Lower leg skin (tissue), 4 donors: ENCODE measurements around the gene MRM2. TPM values are rescaled to one million over a fixed set of nuclear protein-coding genes. Genes with fewer than 3 reads are reported as not detected.

Source experiments
- DNase-seq, 2 donors: peaks; one replicate each; pipeline ENCODE4 v3.0.0-alpha.2; 2019; ENCODE audit warnings: low spot score in 2 of 2
- H3K4me3 ChIP-seq: fragments of 200-600 bp; sonication (generic); 2 replicates; pipeline ENCODE4 v1.5.1; 2017; ENCODE audit warnings: mild to moderate bottlenecking, low read depth; ENCODE audit not compliant: poor library complexity, severe bottlenecking
- CTCF ChIP-seq, 3 donors: fragments of 450-650 bp; IDR thresholded peaks; one replicate each; pipeline ENCODE4 v1.5.1; 2016; ENCODE audit warnings: antibody characterized with exemption in 3 of 3, mild to moderate bottlenecking in 3 of 3, moderate library complexity in 2 of 3
- POLR2A ChIP-seq, 2 donors: fragments of 450-650 bp; IDR thresholded peaks; one replicate each; pipeline ENCODE4 v1.6.1; 2016 to 2017; ENCODE audit warnings: antibody characterized with exemption in 2 of 2, mild to moderate bottlenecking in 1 of 2, moderate library complexity in 1 of 2
- WGBS, 2 donors: methylation state at CpG; one replicate each; pipeline ENCODE4 v1.1.5; 2018; 5-methylcytosine and 5-hydroxymethylcytosine counted together
- intact Hi-C: fragments of 100-400 bp; cut with DNase I; formaldehyde crosslinking; loops from one replicate; pipeline ENCODE4 v1.15.0; 2023; ENCODE audit warnings: low total_unique reads
- total RNA-seq, 4 donors: library from RNA; depleted of rRNA; stranded (reverse); fragments of >200 nt; gene quantifications; one replicate each; pipeline ENCODE4 v1.1.0, GENCODE V29; 2016

MRM2 gene
- total RNA-seq, 4 donors from 2014 or later = 17.6 to 26.1 (median 23.9) TPM

GRCh38 chr7:2225336-2225735 is 16.7 kb downstream of the MRM2 start:
- peak in 1 of 2 donors; percentile 44 for DNase-seq
- intact Hi-C loops = no loop called here
- H3K4me3 ChIP-seq = no peak overlapping the region
- WGBS, 2 donors = 65 to 79% methylated on average over 14 of the region's 14 CpGs
- TF ChIP-seq CTCF (IDR thresholded peaks at IDR 0.05) = no peak
- TF ChIP-seq POLR2A (IDR thresholded peaks at IDR 0.05) = no peak

DNA sequence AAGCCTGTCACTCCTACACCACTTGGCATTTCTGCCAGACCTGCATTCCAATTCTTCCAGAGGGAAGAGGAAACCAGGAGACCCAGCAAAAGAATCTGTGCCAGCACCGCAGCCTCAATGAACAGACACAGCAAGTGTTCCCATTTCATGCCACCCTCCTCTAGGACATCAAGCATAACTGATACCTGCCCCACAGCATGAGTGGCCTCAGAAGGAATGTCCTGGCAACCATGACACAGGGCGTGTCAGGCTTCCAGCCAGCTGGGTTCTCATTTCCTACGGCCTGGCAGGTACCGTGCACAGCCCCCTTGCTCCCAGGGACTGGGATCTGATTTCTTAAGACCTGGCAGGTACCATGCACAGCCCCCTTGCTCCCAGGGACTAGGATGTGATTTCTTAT is 17.1 kb downstream of the MRM2 start:
- peak in 1 of 2 donors; percentile 50 for DNase-seq
- H3K4me3 ChIP-seq = no peak overlapping the region
- no peak for TF ChIP-seq POLR2A (IDR thresholded peaks at IDR 0.05)
- TF ChIP-seq CTCF (IDR thresholded peaks at IDR 0.05) = no peak
- 64 to 68% methylated on average over 4 of the region's 4 CpGs for WGBS, 2 donors
- intact Hi-C loops = no loop called here

- 53 to 59% methylated on average over 13 of the region's 13 CpGs for WGBS, 2 donors
- no peak overlapping the region for H3K4me3 ChIP-seq
- no peak for DNase-seq
- intact Hi-C loops = no loop called here
- TF ChIP-seq POLR2A (IDR thresholded peaks at IDR 0.05) = no peak
- TF ChIP-seq CTCF (IDR thresholded peaks at IDR 0.05) = no peak
These were observed 17.5 kb downstream of the MRM2 start for GRCh38 chr7:2224491-2224928.

DNA sequence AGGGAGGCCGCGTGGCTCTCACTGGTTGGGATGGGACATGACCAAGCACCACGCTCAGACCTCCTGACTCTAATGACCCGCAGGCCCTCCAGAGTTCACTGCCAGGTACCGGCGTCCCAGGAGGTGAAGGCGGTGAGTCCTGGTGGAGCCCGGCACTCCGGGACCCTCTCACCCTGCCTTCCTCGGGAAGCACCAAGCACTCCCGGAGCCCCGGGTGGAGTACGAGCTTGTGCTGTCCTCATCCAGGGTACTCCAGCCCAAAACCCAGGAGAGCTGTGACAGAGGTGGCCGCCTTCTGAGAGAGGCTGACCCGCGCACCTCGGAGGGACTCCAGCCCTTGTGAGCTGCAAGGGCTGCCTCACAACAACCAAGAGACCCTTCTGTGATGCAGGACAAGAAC is 18.7 kb downstream of the MRM2 start:
- no peak overlapping the region for H3K4me3 ChIP-seq
- 95 to 99% methylated on average over 12 to 17 of the region's 17 CpGs for WGBS, 2 donors
- intact Hi-C loops = no loop called here
- TF ChIP-seq POLR2A (IDR thresholded peaks at IDR 0.05) = no peak
- no peak for TF ChIP-seq CTCF (IDR thresholded peaks at IDR 0.05)
- no peak for DNase-seq

DNA sequence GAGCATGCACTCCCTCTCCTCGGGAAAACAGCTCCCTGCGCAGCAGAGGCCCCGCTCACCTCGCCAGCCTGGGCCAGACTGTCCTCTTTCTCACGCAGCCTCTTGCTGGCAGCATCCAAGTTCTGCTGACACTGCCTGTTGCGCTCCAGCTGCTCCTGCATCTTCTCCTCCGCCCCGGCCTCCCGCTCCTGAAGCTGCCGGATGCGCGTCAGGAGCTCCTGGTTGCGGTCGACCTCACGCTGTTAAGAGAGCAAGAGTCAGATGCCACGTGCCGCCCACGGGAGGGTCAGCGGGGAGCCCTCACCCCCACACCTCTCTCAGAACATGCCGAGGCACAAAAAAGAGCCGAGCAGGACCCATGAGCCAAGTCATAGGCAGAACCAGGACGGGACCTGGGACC is 19.5 kb downstream of the MRM2 start:
- DNase-seq = no peak
- TF ChIP-seq CTCF (IDR thresholded peaks at IDR 0.05) (no peak), POLR2A (IDR thresholded peaks at IDR 0.05) (no peak)
- H3K4me3 ChIP-seq = no peak overlapping the region
- 94 to 96% methylated on average over 22 of the region's 22 CpGs for WGBS, 2 donors
- intact Hi-C loops = no loop called here

- intact Hi-C loops = no loop called here
These were observed 21.1 kb downstream of the MRM2 start for GRCh38 chr7:2220954-2221353.

More at GRCh38 chr7:2220954-2221353, 21.1 kb downstream of the MRM2 start:
- TF ChIP-seq CTCF (IDR thresholded peaks at IDR 0.05) = no peak
- TF ChIP-seq POLR2A (IDR thresholded peaks at IDR 0.05) = no peak
- no peak for DNase-seq
- 91 to 93% methylated on average over 14 to 17 of the region's 17 CpGs for WGBS, 2 donors
- no peak overlapping the region for H3K4me3 ChIP-seq
